Inflammatory macrophage (primary cell): ENCODE measurements around the gene ZNF770.

Experiments used
- DNase-seq, 2 donors: peaks; one replicate each; pipeline ENCODE4 v3.0.0-alpha.2; 2020 to 2022
- total RNA-seq, 18 experiments: gene quantifications; one replicate each; lab custom pipeline; 2026; ENCODE audit warnings: mixed read lengths in 6 of 18, inconsistent platforms in 2 of 18; lab: John Stamatoyannopoulos, UW

ZNF770 gene
- 10.9 to 97.8 (median 42.5) reads per million in 18 experiments for total RNA-seq

GRCh38 chr15:34988027-34988902 is at the start of gene ZNF770:
Gene ZNF770, minus strand, starts transcription at chr15:34988287. Its CDS starts 4,853 bp downstream, at chr15:34983434.
- DNase-seq = peak; percentile 83 to 87

- DNase-seq = no peak
These were observed 40.3 kb upstream of the ZNF770 start for GRCh38 chr15:35028235-35028984.

DNA sequence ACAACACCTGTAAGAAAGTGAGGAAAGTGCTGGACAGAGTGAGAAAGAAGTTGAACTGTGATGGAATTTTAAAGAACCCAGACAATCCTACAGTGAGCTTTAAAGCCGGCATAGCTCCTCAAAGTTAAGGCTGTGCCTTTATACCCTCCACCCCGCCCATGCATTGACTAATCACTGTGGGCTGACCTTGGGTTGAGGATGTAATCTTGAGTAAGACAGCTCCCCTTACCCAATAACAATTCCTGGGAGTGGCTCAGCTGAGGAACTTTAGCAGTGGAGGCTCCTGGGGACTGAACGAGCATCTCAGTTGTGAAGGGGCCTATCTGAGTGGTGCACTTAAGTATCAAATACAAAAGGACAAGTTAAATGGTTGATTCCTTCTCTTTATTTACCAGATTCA is 35.7 kb upstream of the ZNF770 start:
- DNase-seq = peak; percentile 84 to 93

GRCh38 chr15:35020974-35021373 is 32.9 kb upstream of the ZNF770 start:
- no peak for DNase-seq

GRCh38 chr15:35019404-35020327 is 31.6 kb upstream of the ZNF770 start:
- DNase-seq = no peak

DNA sequence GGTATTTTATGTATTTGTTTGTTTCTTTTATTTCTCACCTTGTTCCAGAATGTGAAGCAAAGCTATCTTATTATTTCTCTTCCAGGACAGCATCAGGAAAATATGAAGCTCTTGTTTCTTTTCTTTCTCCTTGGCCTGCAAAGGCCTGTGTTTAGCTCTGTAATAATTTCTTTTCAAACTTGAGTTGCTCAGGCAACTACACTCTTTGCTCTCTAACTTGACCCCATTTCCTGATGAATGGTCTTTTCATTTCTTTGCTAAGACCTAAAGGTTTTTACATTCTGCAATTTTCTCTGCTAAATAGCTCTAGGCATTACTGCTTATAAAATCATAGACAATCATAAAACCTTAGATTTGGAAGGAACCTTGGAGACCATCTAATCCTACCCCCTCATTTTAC is 26.2 kb upstream of the ZNF770 start:
- no peak for DNase-seq

- peak; percentile 41 to 52 for DNase-seq
These were observed 25.3 kb upstream of the ZNF770 start for GRCh38 chr15:35013370-35013769.

DNA sequence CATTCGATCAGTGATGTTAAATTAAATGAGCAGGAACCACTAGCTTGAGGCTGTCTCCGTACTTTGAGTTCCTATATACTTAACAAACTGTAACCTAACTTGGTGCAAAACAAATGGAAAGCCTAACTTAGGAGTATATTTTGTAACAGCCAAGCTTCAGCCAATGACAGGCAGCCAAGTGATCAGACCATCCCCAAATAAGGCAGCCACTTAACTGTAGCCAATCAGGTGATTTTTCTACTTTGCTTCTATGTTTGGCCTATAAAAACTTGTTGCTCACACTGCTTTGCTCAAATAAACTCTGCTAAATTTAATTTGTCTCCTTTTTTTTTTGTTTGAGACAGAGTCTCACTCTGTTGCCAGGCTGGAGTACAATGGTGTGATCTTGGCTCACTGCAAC is 19.3 kb upstream of the ZNF770 start:
- DNase-seq = no peak

DNA sequence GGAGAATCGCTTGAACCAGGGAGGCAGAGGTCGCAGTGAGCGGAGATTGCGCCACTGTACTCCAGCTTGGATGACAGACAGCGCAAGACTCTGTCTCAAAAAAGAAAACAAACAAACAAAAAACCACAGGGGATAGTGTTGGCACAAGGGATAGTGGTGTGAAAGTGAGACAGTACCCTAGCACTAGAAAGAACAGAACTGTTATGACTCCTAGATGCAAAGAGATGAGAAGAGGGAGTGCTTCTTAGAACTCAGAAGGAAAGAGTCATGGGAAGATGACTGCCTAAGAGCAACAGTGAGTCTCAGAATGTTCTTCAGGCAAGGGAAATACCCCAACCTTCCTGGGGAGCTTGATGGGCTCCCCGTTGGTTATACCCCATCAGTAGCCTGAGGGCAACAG is 17.8 kb upstream of the ZNF770 start:
- DNase-seq = no peak

- DNase-seq = no peak
These were observed 15.8 kb upstream of the ZNF770 start for GRCh38 chr15:35003928-35004327.

- peak in 1 of 2 donors; percentile 44 for DNase-seq
These were observed 12.4 kb upstream of the ZNF770 start for GRCh38 chr15:35000511-35000910.

DNA sequence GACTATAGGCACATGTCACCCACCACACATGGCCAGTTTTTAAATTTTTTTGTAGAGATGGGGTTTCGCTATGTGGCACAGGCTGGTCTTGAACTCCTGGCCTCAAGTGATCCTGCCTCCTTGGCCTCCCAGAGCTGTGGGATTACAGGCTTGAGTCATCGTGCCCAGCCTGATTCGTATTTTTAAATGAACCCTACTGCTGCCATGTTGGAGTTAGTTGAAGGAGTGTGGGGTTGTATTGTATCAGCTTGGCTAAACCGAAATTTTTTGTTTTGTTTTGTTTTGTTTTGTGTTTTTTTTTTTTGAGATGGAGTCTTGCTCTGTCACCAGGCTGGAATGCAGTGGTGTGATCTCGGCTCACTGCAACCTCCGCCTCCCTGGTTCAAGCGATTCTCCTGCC is 11.8 kb upstream of the ZNF770 start:
- DNase-seq = no peak

DNA sequence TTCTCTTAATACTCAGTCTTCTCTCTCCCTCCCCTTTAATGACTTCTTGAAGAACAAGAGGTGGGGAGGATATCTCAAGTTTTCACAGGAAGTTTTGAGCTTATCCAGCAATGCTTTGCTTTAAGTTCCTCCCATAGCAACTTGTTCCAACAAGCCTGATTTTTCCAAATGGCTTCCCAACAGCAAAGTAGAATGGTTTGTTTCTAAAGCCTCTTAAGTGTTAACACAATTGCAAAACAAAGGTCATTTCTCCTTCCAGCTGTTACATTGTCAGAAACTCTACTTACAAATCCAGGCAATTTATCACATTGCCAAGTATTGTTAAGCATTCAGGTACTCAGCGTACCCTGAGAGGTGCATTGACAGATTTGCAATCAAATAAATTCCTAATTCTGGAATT is 6.8 kb upstream of the ZNF770 start:
- DNase-seq = no peak

GRCh38 chr15:34993877-34994276 is 5.8 kb upstream of the ZNF770 start:
- DNase-seq = no peak

GRCh38 chr15:34993412-34993811 is 5.3 kb upstream of the ZNF770 start:
- DNase-seq = no peak

DNA sequence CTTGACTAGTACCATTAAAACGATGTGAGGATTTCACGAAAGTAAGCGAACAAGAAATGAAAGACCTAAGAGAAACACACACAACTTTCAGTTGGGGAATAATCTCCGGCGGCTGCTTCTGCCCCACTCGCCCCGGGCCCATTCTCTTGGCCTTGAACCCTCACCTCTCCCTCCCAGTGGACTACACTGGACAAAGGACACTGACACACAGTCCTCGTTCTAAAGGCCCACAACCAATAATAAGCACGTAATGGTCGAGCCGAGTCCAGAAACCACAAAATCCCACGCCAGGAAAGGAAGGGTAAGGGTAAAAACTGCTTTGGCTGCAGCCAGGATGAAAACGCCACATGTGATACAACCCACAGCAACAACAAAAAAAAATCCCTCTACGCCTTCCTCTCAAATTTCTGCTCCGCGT is 469 bp downstream of the ZNF770 start:
- peak; percentile 49 to 56 for DNase-seq

GRCh38 chr15:34986771-34987480 is 1.2 kb downstream of the ZNF770 start:
- DNase-seq = no peak

GRCh38 chr15:34986326-34986725 is 1.8 kb downstream of the ZNF770 start:
- no peak for DNase-seq

DNA sequence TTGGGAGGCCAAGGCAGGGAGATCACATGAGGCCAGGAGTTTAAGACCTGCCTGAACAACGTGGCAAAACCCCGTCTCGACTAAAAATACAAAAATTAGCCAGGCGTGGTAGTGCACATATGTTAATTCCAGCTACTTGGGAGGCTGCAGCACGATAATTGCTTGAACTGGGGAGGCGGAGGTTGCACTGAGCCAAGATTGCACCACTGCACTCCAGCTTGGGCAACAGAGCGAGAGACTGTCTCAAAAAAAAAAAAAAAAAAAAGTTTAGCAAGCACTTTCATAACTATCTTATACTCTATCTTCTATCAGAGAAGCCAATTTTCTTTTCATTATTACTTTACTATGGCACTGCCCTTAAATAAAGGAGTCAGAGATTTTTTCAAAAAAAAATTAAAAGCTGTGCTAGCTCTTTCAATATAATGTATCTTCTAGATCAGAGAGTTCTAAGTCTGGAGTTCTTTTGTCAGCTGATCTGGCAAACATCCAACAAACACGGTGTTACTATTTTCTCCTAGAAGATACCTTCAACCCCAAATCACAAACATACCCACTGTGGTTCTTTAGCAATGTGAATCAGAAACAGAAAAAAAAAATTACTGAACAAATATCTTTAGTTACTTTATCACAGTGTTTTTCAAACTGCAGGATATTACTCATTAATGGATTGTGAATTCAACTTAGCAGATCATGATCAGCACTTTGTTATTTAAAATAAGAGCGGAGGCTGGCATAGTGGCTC is 3.0 kb downstream of the ZNF770 start:
- DNase-seq = peak; percentile 27 to 40

GRCh38 chr15:34976743-34977142 is 11.3 kb downstream of the ZNF770 start:
- no peak for DNase-seq

- no peak for DNase-seq
These were observed 12.0 kb downstream of the ZNF770 start for GRCh38 chr15:34976073-34976472.
